HCT116 (cell line): Measurements from ENCODE around the gene HGFAC. TPM values are rescaled to one million over a fixed set of nuclear protein-coding genes. Genes with fewer than 3 reads are reported as not detected.
A peak's percentile ranks its signal among the peaks of the same experiment; 100 is the strongest.

Experiments used
- ATAC-seq: fragments of 200-7000 bp; cut with Tn5 transposase; 2 replicates; pipeline ENCODE4 v1.9.1; 2020; ENCODE audit warnings: mild to moderate bottlenecking, moderate library complexity
- BruUV-seq: library from RNA; stranded (reverse); fragments of 400-500 nt; replicated peaks from 2 replicates; lab custom pipeline; 2021; lab: Mats Ljungman, UMichigan
- CTCF ChIA-PET: fragments of 300-600 bp; sonication (Branson Sonifier 250); formaldehyde crosslinking; loops from one replicate; lab custom pipeline; 2021; ENCODE audit warnings: antibody characterized with exemption; lab: Charles Lee
- POLR2A ChIA-PET: fragments of 300-600, 350-600 bp; sonication (Branson Sonifier 250); formaldehyde crosslinking; loops from one replicate; lab custom pipeline; 2021; ENCODE audit warnings: antibody characterized with exemption; lab: Charles Lee
- RAD21 ChIA-PET, 2 experiments: fragments of 300-600 bp; sonication (Branson Sonifier 250); formaldehyde crosslinking; loops; one replicate each; lab custom pipeline; 2023; ENCODE audit warnings: low total read pairs in 2 of 2; ENCODE audit not compliant: uncharacterized antibody in 2 of 2, unreplicated experiment in 2 of 2, low non-redundant PET in 1 of 2; lab: Charles Lee
- DNase-seq: peaks from one replicate; pipeline ENCODE4 v3.0.0-alpha.2; 2010; ENCODE audit warnings: low read depth, low spot score
- H2AFZ ChIP-seq: fragments of 200-600 bp; shearing (Covaris generic), sonication (generic); 2 replicates; pipeline ENCODE4 v1.6.1; 2017; ENCODE audit warnings: low read depth, mixed run types, mixed read lengths, antibody characterized with exemption, low read length; ENCODE audit not compliant: poor library complexity, severe bottlenecking
- H3K27ac ChIP-seq: 2 replicates; pipeline ENCODE4 v1.5.1; 2012; ENCODE audit warnings: low read depth, low read length
- H3K27me3 ChIP-seq: fragments of 200-600 bp; sonication (generic); 2 replicates; pipeline ENCODE4 v1.6.1; 2016; ENCODE audit warnings: mixed run types, low read length, mixed read lengths; ENCODE audit not compliant: insufficient read depth
- H3K36me3 ChIP-seq, 2 experiments: fragments of 200-500 bp in 1 of 2; fragments of 200-600 bp in 1 of 2; sonication (Bioruptor generic) in 1 of 2; sonication (generic) in 1 of 2; 2 replicates each; pipeline versions ENCODE4 v1.5.1 to v1.6.1; 2014 to 2016; ENCODE audit warnings: low read length in 2 of 2, inconsistent platforms in 1 of 2, mixed read lengths in 1 of 2, mixed run types in 1 of 2; ENCODE audit not compliant: insufficient read depth in 2 of 2, control insufficient read depth in 1 of 2
- H3K4me1 ChIP-seq, 2 experiments: fragments of 200-600 bp in 1 of 2; sonication (generic) in 1 of 2; 2 replicates each; pipeline versions ENCODE4 v1.5.1 to v1.6.1; 2012 to 2017; ENCODE audit warnings: low read length in 2 of 2, inconsistent platforms in 1 of 2, mild to moderate bottlenecking in 1 of 2, mixed read lengths in 1 of 2, mixed run types in 1 of 2, moderate library complexity in 1 of 2; ENCODE audit not compliant: insufficient read depth in 2 of 2, control insufficient read depth in 1 of 2
- H3K4me2 ChIP-seq: fragments of 200-600 bp; sonication (generic); 2 replicates; pipeline ENCODE4 v1.6.1; 2017; ENCODE audit warnings: mixed run types, low read length, mixed read lengths
- H3K4me3 ChIP-seq, 2 experiments: fragments of 200-600 bp in 1 of 2; sonication (generic) in 1 of 2; replicated peaks in 1 of 2; 2 replicates each; pipeline ENCODE4 v1.5.1; 2011 to 2016; ENCODE audit warnings: low read length in 2 of 2, control low read depth in 1 of 2, low read depth in 1 of 2, mild to moderate bottlenecking in 1 of 2, mixed read lengths in 1 of 2, mixed run types in 1 of 2
- H3K79me2 ChIP-seq: fragments of 200-600 bp; sonication (generic); 2 replicates; pipeline ENCODE4 v1.6.1; 2017; ENCODE audit warnings: mild to moderate bottlenecking, mixed run types, low read length, moderate library complexity, mixed read lengths; ENCODE audit not compliant: insufficient read depth
- H3K9ac ChIP-seq: fragments of 200-600 bp; sonication (generic); 2 replicates; pipeline ENCODE4 v1.6.1; 2016; ENCODE audit warnings: low read length, mixed read lengths
- H3K9me2 ChIP-seq: fragments of 200-600 bp; sonication (generic), shearing (Covaris generic); 2 replicates; pipeline ENCODE4 v1.6.1; 2017; ENCODE audit warnings: mixed run types, mild to moderate bottlenecking, moderate library complexity; ENCODE audit not compliant: insufficient read depth
- H3K9me3 ChIP-seq, 2 experiments: fragments of 200-500 bp in 1 of 2; fragments of 200-600 bp in 1 of 2; sonication (Bioruptor generic) in 1 of 2; sonication (generic) in 1 of 2; 2 replicates each; pipeline ENCODE4 v1.6.1; 2014 to 2017; ENCODE audit warnings: low read length in 2 of 2, mixed read lengths in 2 of 2, inconsistent platforms in 1 of 2, low read depth in 1 of 2, mild to moderate bottlenecking in 1 of 2, mixed run types in 1 of 2, moderate library complexity in 1 of 2; ENCODE audit not compliant: control insufficient read depth in 1 of 2, insufficient read depth in 1 of 2
- H4K20me1 ChIP-seq: fragments of 200-600 bp; sonication (generic), shearing (Covaris generic); 2 replicates; pipeline ENCODE4 v1.6.1; 2017; ENCODE audit warnings: mixed run types, mild to moderate bottlenecking, moderate library complexity; ENCODE audit not compliant: insufficient read depth
- CBX3 ChIP-seq: IDR thresholded peaks from 2 replicates; pipeline ENCODE4 v1.6.1; 2012; ENCODE audit warnings: low read depth
- CEBPB ChIP-seq: IDR thresholded peaks from 2 replicates; pipeline ENCODE4 v1.6.1; 2012; ENCODE audit warnings: low read depth
- EGR1 ChIP-seq: IDR thresholded peaks from 2 replicates; pipeline ENCODE4 v1.6.1; 2012; ENCODE audit warnings: low read depth
- ELF1 ChIP-seq: IDR thresholded peaks from 2 replicates; pipeline ENCODE4 v1.6.1; 2012; ENCODE audit warnings: low read depth, borderline replicate concordance
- EZH2phosphoT487 ChIP-seq: fragments of 200-600 bp; IDR thresholded peaks from 2 replicates; pipeline ENCODE4 v1.6.1; 2018; ENCODE audit warnings: antibody characterized with exemption, borderline replicate concordance
- FOSL1 ChIP-seq: IDR thresholded peaks from 2 replicates; pipeline ENCODE4 v1.6.1; 2012; ENCODE audit warnings: low read depth
- JUND ChIP-seq: IDR thresholded peaks from 2 replicates; pipeline ENCODE4 v1.6.1; 2012
- POLR2A ChIP-seq: IDR thresholded peaks from 2 replicates; pipeline ENCODE4 v1.7.0; 2011; ENCODE audit warnings: borderline replicate concordance; ENCODE audit not compliant: insufficient read depth, insufficient read length; ENCODE audit errors: extremely low read depth
- POLR2AphosphoS5 ChIP-seq: IDR thresholded peaks from 2 replicates; pipeline ENCODE4 v1.6.1; 2011; ENCODE audit warnings: mild to moderate bottlenecking, low read depth, low read length, moderate library complexity
- RAD21 ChIP-seq: IDR thresholded peaks from 2 replicates; pipeline ENCODE4 v1.6.1; 2012; ENCODE audit warnings: low read depth, mild to moderate bottlenecking
- SIN3A ChIP-seq: IDR thresholded peaks from 2 replicates; pipeline ENCODE4 v1.6.1; 2012; ENCODE audit warnings: low read depth
- SP1 ChIP-seq: IDR thresholded peaks from 2 replicates; pipeline ENCODE4 v1.6.1; 2012; ENCODE audit warnings: low read depth
- SRF ChIP-seq: IDR thresholded peaks from 2 replicates; pipeline ENCODE4 v1.6.1; 2012; ENCODE audit warnings: low read depth
- TCF7L2 ChIP-seq: IDR thresholded peaks from 2 replicates; pipeline ENCODE4 v1.7.0; 2011; ENCODE audit warnings: borderline replicate concordance, inconsistent platforms; ENCODE audit not compliant: insufficient read depth, insufficient read length; ENCODE audit errors: extremely low read depth
- YY1 ChIP-seq: IDR thresholded peaks from 2 replicates; pipeline ENCODE4 v1.6.1; 2011; ENCODE audit warnings: low read length, low read depth, moderate library complexity, mild to moderate bottlenecking; ENCODE audit not compliant: insufficient replicate concordance; ENCODE audit errors: extremely low read depth
- ZNF274 ChIP-seq: fragments of 200-500 bp; sonication (Bioruptor generic); IDR thresholded peaks from 2 replicates; pipeline ENCODE4 v1.6.1; 2014; ENCODE audit warnings: mild to moderate bottlenecking, low read depth, low read length, inconsistent platforms
- intact Hi-C: fragments of 100-400 bp; cut with micrococcal nuclease; formaldehyde crosslinking; loops from 2 replicates; pipeline ENCODE4 v1.10.0; 2022
- total RNA-seq: library from RNA; stranded (reverse); gene quantifications from one replicate; pipeline ENCODE4 v1.2.1, GENCODE V29; 2021; ENCODE audit not compliant: unreplicated experiment
- TF ChIP-seq, protein P1 (sequence below): IDR thresholded peaks from 2 replicates; pipeline ENCODE4 v1.6.1; 2012
- TF ChIP-seq, protein P2 (sequence below): IDR thresholded peaks from 2 replicates; pipeline ENCODE4 v1.6.1; 2012
- TF ChIP-seq, protein P3 (sequence below): IDR thresholded peaks from 2 replicates; pipeline ENCODE4 v1.6.1; 2012; ENCODE audit warnings: low read depth
- TF ChIP-seq, protein P4 (sequence below), 3 experiments: fragments of 200-600 bp in 1 of 3; sonication (generic) in 1 of 3; IDR thresholded peaks in 2 of 3; conservative IDR thresholded peaks in 1 of 3; 2 replicates each; pipeline ENCODE4 v1.5.1; 2012 to 2017; ENCODE audit warnings: low read depth in 2 of 3, low read length in 2 of 3, antibody characterized with exemption in 1 of 3, borderline replicate concordance in 1 of 3, control low read depth in 1 of 3, mild to moderate bottlenecking in 1 of 3, mixed read lengths in 1 of 3, mixed run types in 1 of 3, moderate library complexity in 1 of 3; ENCODE audit not compliant: insufficient read depth in 1 of 3

Gene HGFAC
- total RNA-seq, 1 experiment from 2014 or later, result 1.1 TPM

DNA sequence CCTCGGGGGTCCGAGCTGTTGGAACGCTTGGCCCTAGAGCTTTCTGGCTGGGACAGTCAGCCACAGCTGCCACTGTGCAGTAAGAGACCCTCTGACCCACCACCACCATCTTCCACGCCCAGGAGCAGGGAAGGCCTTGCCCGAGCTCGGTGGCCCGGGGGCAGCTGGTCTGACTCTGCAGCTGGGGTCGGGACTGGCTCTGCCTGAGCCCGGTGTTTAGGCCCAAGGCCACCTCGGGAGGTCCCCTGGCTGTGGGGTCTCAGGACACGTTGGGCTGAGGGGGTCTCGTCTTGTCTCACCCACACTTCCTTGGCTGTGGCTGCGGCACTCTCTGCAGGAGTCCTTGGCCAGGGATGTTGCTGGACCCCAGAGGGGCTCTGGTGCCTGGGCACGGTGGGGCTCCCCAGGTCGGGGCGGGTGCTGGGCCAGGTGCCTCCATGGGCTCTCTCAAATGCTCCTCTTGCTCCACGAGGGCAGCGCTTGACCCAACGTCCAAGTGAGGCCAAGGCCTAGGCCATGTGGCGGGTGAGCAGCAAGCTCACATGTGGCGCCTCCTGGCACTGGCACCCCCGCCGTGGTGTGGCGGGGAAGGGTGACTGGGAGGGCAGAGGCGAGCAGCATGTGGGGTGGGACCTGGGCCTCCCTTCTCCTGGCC lies 44.2 kb downstream of the HGFAC start:
- no peaks in the 10 kb centered on the region for H3K9me3 ChIP-seq
- no peak for TF ChIP-seq SIN3A
- TF ChIP-seq YY1, result no peak
- no peak for TF ChIP-seq CEBPB
- no peak for TF ChIP-seq ZNF274
- TF ChIP-seq JUND, result no peak
- TF ChIP-seq, protein P1, sequence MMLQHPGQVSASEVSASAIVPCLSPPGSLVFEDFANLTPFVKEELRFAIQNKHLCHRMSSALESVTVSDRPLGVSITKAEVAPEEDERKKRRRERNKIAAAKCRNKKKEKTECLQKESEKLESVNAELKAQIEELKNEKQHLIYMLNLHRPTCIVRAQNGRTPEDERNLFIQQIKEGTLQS, result no peak
- TF ChIP-seq, protein P2, sequence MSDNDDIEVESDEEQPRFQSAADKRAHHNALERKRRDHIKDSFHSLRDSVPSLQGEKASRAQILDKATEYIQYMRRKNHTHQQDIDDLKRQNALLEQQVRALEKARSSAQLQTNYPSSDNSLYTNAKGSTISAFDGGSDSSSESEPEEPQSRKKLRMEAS, result no peak
- TF ChIP-seq SRF, result no peak
- TF ChIP-seq RAD21, result no peak
- TF ChIP-seq EZH2phosphoT487, result no peak
- TF ChIP-seq, protein P3, sequence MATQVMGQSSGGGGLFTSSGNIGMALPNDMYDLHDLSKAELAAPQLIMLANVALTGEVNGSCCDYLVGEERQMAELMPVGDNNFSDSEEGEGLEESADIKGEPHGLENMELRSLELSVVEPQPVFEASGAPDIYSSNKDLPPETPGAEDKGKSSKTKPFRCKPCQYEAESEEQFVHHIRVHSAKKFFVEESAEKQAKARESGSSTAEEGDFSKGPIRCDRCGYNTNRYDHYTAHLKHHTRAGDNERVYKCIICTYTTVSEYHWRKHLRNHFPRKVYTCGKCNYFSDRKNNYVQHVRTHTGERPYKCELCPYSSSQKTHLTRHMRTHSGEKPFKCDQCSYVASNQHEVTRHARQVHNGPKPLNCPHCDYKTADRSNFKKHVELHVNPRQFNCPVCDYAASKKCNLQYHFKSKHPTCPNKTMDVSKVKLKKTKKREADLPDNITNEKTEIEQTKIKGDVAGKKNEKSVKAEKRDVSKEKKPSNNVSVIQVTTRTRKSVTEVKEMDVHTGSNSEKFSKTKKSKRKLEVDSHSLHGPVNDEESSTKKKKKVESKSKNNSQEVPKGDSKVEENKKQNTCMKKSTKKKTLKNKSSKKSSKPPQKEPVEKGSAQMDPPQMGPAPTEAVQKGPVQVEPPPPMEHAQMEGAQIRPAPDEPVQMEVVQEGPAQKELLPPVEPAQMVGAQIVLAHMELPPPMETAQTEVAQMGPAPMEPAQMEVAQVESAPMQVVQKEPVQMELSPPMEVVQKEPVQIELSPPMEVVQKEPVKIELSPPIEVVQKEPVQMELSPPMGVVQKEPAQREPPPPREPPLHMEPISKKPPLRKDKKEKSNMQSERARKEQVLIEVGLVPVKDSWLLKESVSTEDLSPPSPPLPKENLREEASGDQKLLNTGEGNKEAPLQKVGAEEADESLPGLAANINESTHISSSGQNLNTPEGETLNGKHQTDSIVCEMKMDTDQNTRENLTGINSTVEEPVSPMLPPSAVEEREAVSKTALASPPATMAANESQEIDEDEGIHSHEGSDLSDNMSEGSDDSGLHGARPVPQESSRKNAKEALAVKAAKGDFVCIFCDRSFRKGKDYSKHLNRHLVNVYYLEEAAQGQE, result no peak
- TF ChIP-seq ELF1, result no peak
- no peak for TF ChIP-seq POLR2A
- no peak for TF ChIP-seq FOSL1
- no peak for TF ChIP-seq CBX3
- no peak for TF ChIP-seq TCF7L2
- TF ChIP-seq, protein P4, sequence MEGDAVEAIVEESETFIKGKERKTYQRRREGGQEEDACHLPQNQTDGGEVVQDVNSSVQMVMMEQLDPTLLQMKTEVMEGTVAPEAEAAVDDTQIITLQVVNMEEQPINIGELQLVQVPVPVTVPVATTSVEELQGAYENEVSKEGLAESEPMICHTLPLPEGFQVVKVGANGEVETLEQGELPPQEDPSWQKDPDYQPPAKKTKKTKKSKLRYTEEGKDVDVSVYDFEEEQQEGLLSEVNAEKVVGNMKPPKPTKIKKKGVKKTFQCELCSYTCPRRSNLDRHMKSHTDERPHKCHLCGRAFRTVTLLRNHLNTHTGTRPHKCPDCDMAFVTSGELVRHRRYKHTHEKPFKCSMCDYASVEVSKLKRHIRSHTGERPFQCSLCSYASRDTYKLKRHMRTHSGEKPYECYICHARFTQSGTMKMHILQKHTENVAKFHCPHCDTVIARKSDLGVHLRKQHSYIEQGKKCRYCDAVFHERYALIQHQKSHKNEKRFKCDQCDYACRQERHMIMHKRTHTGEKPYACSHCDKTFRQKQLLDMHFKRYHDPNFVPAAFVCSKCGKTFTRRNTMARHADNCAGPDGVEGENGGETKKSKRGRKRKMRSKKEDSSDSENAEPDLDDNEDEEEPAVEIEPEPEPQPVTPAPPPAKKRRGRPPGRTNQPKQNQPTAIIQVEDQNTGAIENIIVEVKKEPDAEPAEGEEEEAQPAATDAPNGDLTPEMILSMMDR (IDR thresholded peaks at IDR 0.05 in 2 of 3, conservative IDR thresholded peaks at IDR 0.05 in 1 of 3; ENCODE audit: borderline replicate concordance in 1 of 3, insufficient read depth in 1 of 3, low read depth in 2 of 3, low read length in 2 of 3), result no peak
- TF ChIP-seq POLR2AphosphoS5, result no peak
- no peak for TF ChIP-seq EGR1
- TF ChIP-seq SP1, result no peak
- intact Hi-C loops, result no loop called here
- H3K36me3 ChIP-seq, result no peaks in the 10 kb centered on the region
- ChIA-PET RAD21 (no interaction called here), POLR2A (no interaction called here), CTCF (no interaction called here)
- no peak overlapping the region for H2AFZ ChIP-seq
- H3K27me3 ChIP-seq, result no peaks in the 10 kb centered on the region
- H3K4me2 ChIP-seq, result peak overlapping the region; percentile 91
- peaks cover 21 to 27% of the 10 kb centered on the region in 2 experiments for H3K4me1 ChIP-seq
- H4K20me1 ChIP-seq, result no peaks in the 10 kb centered on the region
- H3K4me3 ChIP-seq, result no peak overlapping the region
- no TSS peak for BruUV-seq
- H3K9ac ChIP-seq, result no peak overlapping the region
- no peaks in the 10 kb centered on the region for H3K9me2 ChIP-seq
- DNase-seq (no peak), ATAC-seq (no peak)
- no peak overlapping the region; the same call in 1 of the 2 replicates for H3K27ac ChIP-seq
- H3K79me2 ChIP-seq, result no peaks in the 10 kb centered on the region
